Stimulated activated CD4-positive, alpha-beta T cell treated with anti-CD3 and anti-CD28 coated beads, Interleukin-12 subunit alpha, Interleukin-12 subunit beta, amount 100 ng/mL, for 48 hours (primary cell): ENCODE results near the gene GLRX.
A peak's percentile ranks its signal among the peaks of the same experiment; 100 is the strongest.
"Not testable (repeated sequence)": the region's sequence is repeated elsewhere in the genome, so short reads cannot be mapped to it uniquely, and the experiment has no call there.

Experiments used
- DNase-seq, 3 donors: peaks; one replicate each; pipeline ENCODE4 v3.0.0-alpha.2; 2020; ENCODE audit warnings: low read depth in 2 of 3, low spot score in 1 of 3

The GLRX gene

GRCh38 chr5:95853490-95853889 lies 31.0 kb upstream of the GLRX start:
- DNase-seq: no peak

GRCh38 chr5:95852567-95852966 lies 30.0 kb upstream of the GLRX start:
- DNase-seq: no peak

- not testable (repeated sequence) for DNase-seq
Observed at GRCh38 chr5:95851141-95851540, 28.6 kb upstream of the GLRX start.

DNA sequence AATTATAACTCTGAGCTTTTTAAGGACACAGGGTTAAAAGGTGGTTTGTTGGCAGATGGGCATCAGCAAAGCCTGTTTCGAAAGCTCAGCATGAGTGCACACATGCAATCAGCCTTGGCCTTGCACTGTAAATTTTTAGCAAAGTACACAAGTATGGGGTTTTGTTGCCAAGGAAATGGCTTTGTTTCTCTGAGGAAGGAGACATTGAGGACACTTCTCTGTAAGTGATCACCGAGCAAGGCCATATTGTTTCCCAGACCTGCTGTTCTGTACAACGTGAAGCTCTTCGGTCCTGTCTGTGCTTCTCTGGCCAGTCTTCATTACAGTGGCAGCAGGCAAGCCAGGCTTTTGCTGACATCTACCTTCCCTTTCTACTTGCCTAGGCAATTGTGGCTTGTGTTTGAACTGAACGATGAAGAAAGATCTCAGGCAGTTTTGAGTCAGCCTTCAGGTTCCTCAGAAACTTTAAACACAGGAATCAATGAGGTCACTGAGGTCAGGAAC lies 27.9 kb upstream of the GLRX start:
- DNase-seq: no peak

- DNase-seq: no peak
Observed at GRCh38 chr5:95848701-95849100, 26.2 kb upstream of the GLRX start.

- DNase-seq: no peak
Observed at GRCh38 chr5:95847261-95847592, 24.7 kb upstream of the GLRX start.

GRCh38 chr5:95846554-95847260 lies 24.2 kb upstream of the GLRX start:
- DNase-seq: peak in 2 of 3 donors; percentile 48 to 67

DNA sequence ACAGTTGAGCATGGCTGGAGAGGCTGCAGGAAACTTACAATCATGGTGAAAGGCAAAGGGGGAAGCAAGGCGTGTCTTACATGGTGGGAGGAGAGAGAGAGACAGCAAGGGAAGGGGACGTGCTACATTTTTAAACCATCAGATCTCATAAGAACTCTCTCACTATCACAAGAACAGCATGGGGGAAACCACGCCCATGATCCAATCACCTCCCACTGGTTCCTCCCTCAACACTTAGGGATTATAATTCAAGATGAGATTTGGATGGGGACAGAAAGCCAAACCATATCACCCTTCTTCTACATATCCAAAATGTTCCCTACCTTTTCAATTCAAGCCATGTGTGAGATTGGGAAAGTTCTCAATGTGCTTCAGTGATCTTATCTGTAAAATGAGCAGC lies 22.9 kb upstream of the GLRX start:
- no peak for DNase-seq

DNA sequence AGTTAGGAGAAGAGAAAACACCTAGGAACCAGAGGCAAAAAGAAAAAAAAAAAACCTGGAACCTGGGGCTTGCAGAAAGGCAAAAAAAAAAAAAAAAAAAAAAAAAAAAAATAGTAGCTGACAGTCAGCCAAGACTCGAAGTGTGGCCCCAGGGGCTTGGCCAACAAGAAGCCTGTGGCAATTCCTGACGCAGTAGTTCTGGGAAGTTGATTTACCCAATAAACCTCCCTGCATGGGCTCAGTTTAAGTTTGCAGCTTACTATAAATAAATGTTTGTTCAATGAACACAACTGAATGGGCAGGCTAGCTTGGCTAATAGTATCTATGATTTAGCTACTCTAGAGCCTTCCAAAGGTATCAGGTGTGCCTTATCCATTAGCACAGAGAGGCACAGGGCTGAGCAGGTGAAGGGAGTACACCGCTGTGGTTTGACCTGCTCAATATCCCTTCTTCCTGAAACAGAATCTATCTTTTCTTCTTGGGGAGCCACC lies 21.3 kb upstream of the GLRX start:
- DNase-seq: no peak

DNA sequence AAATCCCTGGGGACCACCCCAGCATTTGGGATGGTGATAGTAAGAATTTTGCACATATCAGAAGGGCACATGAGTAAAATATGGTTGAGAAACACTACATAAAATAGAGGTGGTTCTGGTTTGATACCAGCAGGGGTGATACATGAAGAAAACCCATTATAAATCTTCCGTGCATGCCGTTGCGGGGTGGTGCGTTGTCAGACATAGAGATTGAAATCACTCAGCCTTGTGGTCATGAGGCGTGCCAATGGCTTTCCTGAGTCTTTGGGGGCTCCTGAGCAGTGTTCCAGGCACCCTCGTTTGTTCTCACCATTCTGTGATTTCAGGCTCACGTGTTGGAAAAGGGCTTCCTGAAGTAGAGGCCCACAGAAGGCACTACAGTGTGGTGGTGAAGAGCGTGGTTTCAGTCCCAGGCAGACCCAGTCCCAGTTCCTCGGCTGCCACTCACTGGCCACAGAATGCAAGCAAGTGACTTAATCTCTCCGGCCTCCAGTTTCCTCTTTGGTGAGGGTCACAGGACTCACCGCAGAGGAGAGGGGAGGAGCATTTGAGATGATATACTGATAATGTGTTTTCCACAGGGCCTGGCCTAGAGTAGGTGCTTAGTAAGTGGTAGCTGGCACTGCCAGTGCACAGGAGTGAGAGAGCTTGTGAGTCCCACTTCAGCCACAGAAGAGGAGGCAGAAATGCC lies 20.5 kb upstream of the GLRX start:
- DNase-seq: peak; percentile 48 to 55 (median 50)

DNA sequence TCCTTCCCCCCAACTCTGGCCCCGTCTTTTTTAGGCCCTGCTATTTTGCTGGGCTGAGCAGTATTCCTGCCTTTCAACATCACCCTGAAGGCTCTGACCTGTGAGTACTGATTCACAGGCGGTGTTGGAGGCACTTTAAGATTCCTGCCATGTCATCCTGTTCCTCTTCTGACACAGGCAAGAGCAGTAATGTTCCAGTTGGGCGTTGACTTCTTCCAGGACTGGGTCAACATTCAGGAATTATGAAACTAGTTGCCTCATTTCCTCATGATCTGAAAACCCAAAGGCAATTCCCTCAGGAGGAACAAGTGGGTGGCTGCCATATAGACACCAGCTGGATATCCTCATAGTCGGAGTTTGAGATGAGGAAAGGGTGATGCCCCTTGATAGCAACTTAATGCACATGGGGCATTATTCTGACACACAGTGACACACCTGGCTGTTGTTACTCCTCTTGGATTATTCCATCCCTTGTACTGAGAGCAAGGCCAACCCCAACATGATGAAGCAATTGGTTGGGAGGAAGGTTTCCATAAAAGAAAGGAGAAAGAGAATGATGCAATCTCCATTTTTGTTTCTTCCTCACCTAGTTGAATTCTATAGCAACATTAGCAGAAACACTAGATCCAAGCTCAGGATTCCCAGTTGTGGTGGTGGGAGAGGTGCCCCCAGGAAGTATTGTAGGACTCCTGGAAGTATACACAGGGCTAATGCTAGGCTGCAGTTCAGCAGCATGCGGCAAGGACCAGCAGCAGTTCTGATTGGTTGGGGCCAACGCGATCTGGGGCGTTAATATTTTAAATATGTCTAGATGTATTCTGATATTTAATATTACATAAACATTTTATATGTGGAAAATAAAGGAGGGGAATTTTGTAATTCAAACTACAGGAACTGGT lies 19.6 kb upstream of the GLRX start:
- DNase-seq: no peak

- DNase-seq: no peak
Observed at GRCh38 chr5:95840956-95841705, 18.6 kb upstream of the GLRX start.

DNA sequence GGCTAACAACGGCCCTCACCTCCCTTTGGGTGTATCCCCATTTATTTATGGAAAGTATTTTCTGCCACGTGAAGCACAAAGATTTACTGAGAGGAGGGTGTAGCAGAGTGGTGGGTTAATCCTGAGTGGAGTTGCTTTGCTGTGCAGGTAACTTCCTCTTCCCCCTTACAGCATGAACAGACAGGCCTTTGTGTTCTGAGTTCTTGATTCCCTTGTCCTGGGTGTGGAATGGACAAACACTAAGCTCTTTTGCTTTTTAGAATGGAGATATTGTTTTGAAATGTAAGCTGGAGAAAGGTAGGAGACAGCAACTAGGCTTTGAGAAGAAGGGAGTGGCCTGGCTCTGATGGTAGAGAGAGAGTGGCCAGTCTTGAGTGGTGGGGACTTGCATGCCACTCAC lies 17.1 kb upstream of the GLRX start:
- no peak for DNase-seq

DNA sequence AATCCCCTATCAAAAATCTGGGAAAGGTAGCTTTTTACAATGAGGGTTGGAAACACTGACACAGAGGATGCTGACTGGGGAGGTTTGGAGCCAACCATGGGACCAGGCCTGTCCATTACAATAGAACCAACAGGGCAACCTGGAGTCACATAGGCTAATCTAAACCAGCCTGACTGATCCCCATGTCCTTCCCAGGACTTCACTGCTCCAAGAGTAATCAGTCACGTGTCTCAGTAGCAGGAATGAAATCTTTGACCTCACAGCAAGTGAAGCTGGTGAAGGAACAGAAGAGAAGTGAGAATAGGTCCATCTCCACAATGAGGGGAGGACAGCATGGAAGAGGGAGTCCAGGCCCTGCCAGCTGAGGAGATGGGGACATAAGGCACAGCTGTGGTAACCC lies 16.0 kb upstream of the GLRX start:
- DNase-seq: no peak

DNA sequence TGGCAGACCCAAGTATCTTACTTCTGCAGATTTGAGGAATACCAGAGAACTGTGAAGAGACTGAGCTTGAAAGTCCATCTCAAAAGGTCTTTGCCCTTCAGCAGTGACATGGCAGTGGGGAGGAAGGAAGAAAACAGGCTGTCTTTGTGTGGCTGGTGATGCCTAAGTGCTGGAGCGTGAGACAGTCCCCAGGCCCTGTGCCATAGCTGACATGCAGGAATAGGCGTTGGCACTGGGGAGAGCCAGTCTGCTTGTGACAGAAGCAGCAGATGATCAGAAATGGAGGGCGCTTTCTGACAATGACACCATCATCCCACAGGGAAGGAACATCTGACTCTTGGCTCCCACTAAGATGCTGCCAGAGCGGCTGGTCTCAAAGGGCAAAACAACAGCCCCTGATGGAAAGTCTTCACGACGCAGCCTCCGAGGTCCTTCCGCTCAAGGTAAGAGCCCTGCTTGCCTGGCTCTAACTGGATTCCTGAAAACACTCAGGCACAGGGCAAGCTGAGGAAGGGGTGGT lies 15.5 kb upstream of the GLRX start:
- DNase-seq: no peak

DNA sequence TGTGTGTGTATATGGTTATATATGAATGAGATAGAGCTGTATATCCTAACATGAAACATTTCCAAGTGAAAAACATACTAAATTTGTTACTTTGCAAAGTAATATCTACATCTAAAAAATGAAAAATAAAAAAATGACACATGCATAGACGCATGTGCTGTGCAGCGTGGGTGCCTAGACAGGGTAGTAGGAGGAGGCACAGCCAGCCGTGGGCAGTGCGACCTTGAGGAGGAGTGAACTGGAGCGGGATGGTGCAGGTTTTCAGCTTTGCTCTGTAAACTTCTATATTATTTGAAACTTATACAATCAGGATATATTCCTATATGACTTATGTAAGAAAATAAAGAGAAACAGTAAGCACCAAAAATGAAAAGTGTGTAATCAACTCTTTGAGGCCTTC lies 15.0 kb upstream of the GLRX start:
- DNase-seq: no peak

- not testable (repeated sequence) for DNase-seq
Observed at GRCh38 chr5:95836971-95837370, 14.4 kb upstream of the GLRX start.

- no peak for DNase-seq
Observed at GRCh38 chr5:95836544-95836943, 14.0 kb upstream of the GLRX start.

DNA sequence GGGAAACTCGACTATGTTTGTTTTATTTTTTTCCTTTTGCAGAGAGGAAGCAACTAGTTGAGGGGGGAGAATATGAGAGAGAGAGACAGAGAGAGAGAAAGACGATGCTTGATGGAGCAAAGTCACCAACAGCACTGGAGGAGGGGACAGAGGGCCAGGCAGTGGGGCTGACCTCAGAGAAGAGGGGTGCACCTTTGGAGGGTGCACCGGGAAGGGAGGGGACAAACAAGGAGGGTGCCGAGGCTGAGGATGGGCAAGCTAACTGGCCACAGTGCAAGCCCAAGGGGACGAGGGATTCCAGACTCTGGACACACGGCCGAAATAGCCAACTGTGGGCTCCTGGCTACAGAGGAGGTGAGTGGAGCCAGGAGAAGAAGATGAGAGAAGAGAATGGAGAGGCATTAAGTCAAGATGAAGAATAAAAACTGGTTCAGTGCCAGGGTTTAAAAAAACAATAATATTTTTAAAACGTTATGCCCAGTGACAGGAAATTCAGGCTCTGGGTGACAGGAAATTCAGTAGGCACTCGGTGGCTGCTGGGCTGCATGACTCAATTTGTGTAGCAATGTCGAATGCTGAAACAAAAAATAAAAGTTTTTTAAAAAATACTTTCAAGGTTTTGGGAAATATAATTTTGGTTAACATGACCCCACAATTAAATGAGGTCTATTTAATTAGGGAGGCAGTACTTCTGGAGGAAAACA lies 13.3 kb upstream of the GLRX start:
- no peak for DNase-seq

GRCh38 chr5:95832664-95833063 lies 10.1 kb upstream of the GLRX start:
- no peak for DNase-seq
